Activated B cell treated with CpG ODN at 0.5 μM for 24 hours (primary cell): ENCODE measurements around the gene SH3RF1. TPM values are rescaled to one million over a fixed set of nuclear protein-coding genes. Genes with fewer than 3 reads are reported as not detected.

Source experiments
- ATAC-seq: fragments of 200-7000 bp; cut with Tn5 transposase; one replicate; pipeline ENCODE4 v1.10.0; 2021; ENCODE audit warnings: low read depth, mild to moderate bottlenecking, moderate library complexity
- CTCF ChIA-PET: fragments of 350-600 bp; sonication (Branson Sonifier 250); formaldehyde crosslinking; loops from one replicate; lab custom pipeline; 2021; ENCODE audit warnings: antibody characterized with exemption; lab: Charles Lee
- POLR2A ChIA-PET: fragments of 350-600 bp; sonication (Branson Sonifier 250); formaldehyde crosslinking; loops from one replicate; lab custom pipeline; 2021; ENCODE audit warnings: antibody characterized with exemption; lab: Charles Lee
- DNase-seq: peaks from one replicate; pipeline ENCODE4 v3.0.0; 2022
- H3K27ac Mint-ChIP-seq: one replicate; pipeline ENCODE4 v1.8.0; 2020; ENCODE audit warnings: mixed read lengths
- H3K27me3 Mint-ChIP-seq: one replicate; pipeline ENCODE4 v1.8.0; 2021; ENCODE audit warnings: mixed read lengths
- H3K36me3 Mint-ChIP-seq: one replicate; pipeline ENCODE4 v1.8.0; 2021; ENCODE audit warnings: low read depth, mixed read lengths
- H3K4me1 Mint-ChIP-seq: one replicate; pipeline ENCODE4 v1.8.0; 2021; ENCODE audit warnings: mixed read lengths
- H3K4me3 Mint-ChIP-seq: one replicate; pipeline ENCODE4 v1.8.0; 2020; ENCODE audit warnings: mild to moderate bottlenecking, mixed read lengths
- H3K9me3 Mint-ChIP-seq: one replicate; pipeline ENCODE4 v1.8.0; 2020; ENCODE audit warnings: mixed read lengths
- CTCF ChIP-seq: fragments of 200-600 bp; IDR thresholded peaks from one replicate; pipeline ENCODE4 v1.8.0; 2022; ENCODE audit warnings: antibody characterized with exemption, mild to moderate bottlenecking
- intact Hi-C: fragments of 100-400 bp; cut with micrococcal nuclease; formaldehyde crosslinking; loops from one replicate; pipeline ENCODE4 v1.15.1; 2024
- total RNA-seq: library from RNA; stranded (reverse); gene quantifications from 2 replicates; pipeline ENCODE4 v1.2.3, GENCODE V29; 2022

The SH3RF1 gene
- total RNA-seq, 1 donor from 2014 or later = 7.1 TPM

GRCh38 chr4:169243825-169244609 lies 26.7 kb downstream of the SH3RF1 start:
- H3K9me3 Mint-ChIP-seq = peaks cover 2% of the 10 kb centered on the region
- no peak for TF ChIP-seq CTCF
- intact Hi-C loops = no loop called here
- no peaks in the 10 kb centered on the region for H3K27me3 Mint-ChIP-seq
- no peak overlapping the region for H3K27ac Mint-ChIP-seq
- no peak overlapping the region for H3K4me3 Mint-ChIP-seq
- DNase-seq (no peak), ATAC-seq (no peak)
- POLR2A ChIA-PET = no interaction called here
- H3K36me3 Mint-ChIP-seq = no peaks in the 10 kb centered on the region
- CTCF ChIA-PET = no interaction called here
- peaks cover 14% of the 10 kb centered on the region for H3K4me1 Mint-ChIP-seq

- Mint-ChIP-seq H3K4me3 (no peak overlapping the region), H3K27ac (no peak overlapping the region), H3K4me1 (peaks cover 14% of the 10 kb centered on the region), H3K27me3 (no peaks in the 10 kb centered on the region), H3K9me3 (no peaks in the 10 kb centered on the region), H3K36me3 (no peaks in the 10 kb centered on the region)
- TF ChIP-seq CTCF = no peak
- CTCF ChIA-PET = no interaction called here
- no peak for ATAC-seq
- DNase-seq = no peak
- POLR2A ChIA-PET = no interaction called here
- intact Hi-C loops = no loop called here
These were observed 29.3 kb downstream of the SH3RF1 start for GRCh38 chr4:169241464-169241863.

- TF ChIP-seq CTCF = no peak
- ChIA-PET CTCF (no interaction called here), POLR2A (interaction anchor here (0.6 kb wide), 1 partner anchor 229 kb away, joined by 7 read pairs; the partner anchor contains the start of gene CBR4)
- Mint-ChIP-seq H3K36me3 (no peaks in the 10 kb centered on the region), H3K4me1 (no peaks in the 10 kb centered on the region), H3K27me3 (no peaks in the 10 kb centered on the region), H3K4me3 (no peak overlapping the region), H3K9me3 (no peaks in the 10 kb centered on the region), H3K27ac (no peak overlapping the region)
- DNase-seq (no peak), ATAC-seq (no peak)
- intact Hi-C loops = no loop called here
These were observed 31.4 kb downstream of the SH3RF1 start for GRCh38 chr4:169239221-169239905.

GRCh38 chr4:169238445-169238844 lies 32.3 kb downstream of the SH3RF1 start:
- no peak for DNase-seq
- no peaks in the 10 kb centered on the region for H3K27me3 Mint-ChIP-seq
- ChIA-PET POLR2A (interaction anchor here (0.6 kb wide), 2 partner anchors 27 to 228 kb away, joined by 3 to 7 read pairs; partner anchors contain the start of gene CBR4), CTCF (interaction anchor here (1.1 kb wide), 1 partner anchor 14 kb away, joined by 3 read pairs; no protein-coding TSS in a partner anchor)
- no peak for TF ChIP-seq CTCF
- intact Hi-C loops = no loop called here
- no peak overlapping the region for H3K4me3 Mint-ChIP-seq
- no peaks in the 10 kb centered on the region for H3K9me3 Mint-ChIP-seq
- H3K4me1 Mint-ChIP-seq = peaks cover 5% of the 10 kb centered on the region
- no peak overlapping the region for H3K27ac Mint-ChIP-seq
- H3K36me3 Mint-ChIP-seq = no peaks in the 10 kb centered on the region
- ATAC-seq = no peak
